ENCODE measurements around the gene FTSJ1.
"Not testable (repeated sequence)": the region's sequence is repeated elsewhere in the genome, so short reads cannot be mapped to it uniquely, and the experiment has no call there.

FTSJ1 gene

GRCh38 chrX:48447201-48447600, 28.8 kb upstream of the FTSJ1 start:
- H4K8ac ChIP-seq (ENCODE audit: low read depth, low read length); H3K79me2 ChIP-seq (ENCODE audit: control insufficient read depth, insufficient read depth, low read length); H3K27ac ChIP-seq (ENCODE audit: low read depth, low read length); H2AK5ac ChIP-seq (ENCODE audit: low read length); H3K18ac ChIP-seq (ENCODE audit: low read length); DNase-seq; H3K4ac ChIP-seq (ENCODE audit: low read depth, low read length); H2BK15ac ChIP-seq (replicated peaks; ENCODE audit: low read depth); H3K9ac ChIP-seq (ENCODE audit: low read length); H3K36me3 ChIP-seq (ENCODE audit: control insufficient read depth, insufficient read depth, low read length); H3K4me3 ChIP-seq (ENCODE audit: low read length); H3K4me1 ChIP-seq (ENCODE audit: control insufficient read depth, low read depth, low read length); H3K56ac ChIP-seq (ENCODE audit: low read length); H3K79me1 ChIP-seq (ENCODE audit: low read length); H4K5ac ChIP-seq (ENCODE audit: low read length); H3K27me3 ChIP-seq (ENCODE audit: insufficient read depth, low read length, poor library complexity); H3K23ac ChIP-seq (ENCODE audit: low read length); H3K4me2 ChIP-seq (ENCODE audit: low read length); H2BK5ac ChIP-seq (ENCODE audit: low read length); H2BK120ac ChIP-seq (ENCODE audit: low read depth, low read length): not testable (repeated sequence)
- WGBS (ENCODE audit: extremely low coverage, insufficient coverage, low lambda C conversion rate): no CpG with 5 or more reads among the region's 6 CpGs

- no peak overlapping the region for H2BK15ac ChIP-seq (replicated peaks; ENCODE audit: low read depth)
- no peak for DNase-seq
- no peak overlapping the region for H2BK5ac ChIP-seq (ENCODE audit: low read length)
- no peak overlapping the region for H2BK120ac ChIP-seq (ENCODE audit: low read depth, low read length)
- no peaks in the 10 kb centered on the region for H3K79me1 ChIP-seq (ENCODE audit: low read length)
- no peak overlapping the region for H3K27ac ChIP-seq (ENCODE audit: low read depth, low read length)
- H2AK5ac ChIP-seq (ENCODE audit: low read length): no peak overlapping the region
- H3K18ac ChIP-seq (ENCODE audit: low read length): no peak overlapping the region
- no peak overlapping the region for H4K8ac ChIP-seq (ENCODE audit: low read depth, low read length)
- H4K5ac ChIP-seq (ENCODE audit: low read length): no peak overlapping the region
- H3K4me2 ChIP-seq (ENCODE audit: low read length): no peak overlapping the region
- H3K4me1 ChIP-seq (ENCODE audit: control insufficient read depth, low read depth, low read length): no peaks in the 10 kb centered on the region
- H3K4ac ChIP-seq (ENCODE audit: low read depth, low read length): no peak overlapping the region
- no peaks in the 10 kb centered on the region for H3K27me3 ChIP-seq (ENCODE audit: insufficient read depth, low read length, poor library complexity)
- H3K9ac ChIP-seq (ENCODE audit: low read length): no peak overlapping the region
- no peak overlapping the region for H3K4me3 ChIP-seq (ENCODE audit: low read length)
- no peaks in the 10 kb centered on the region for H3K79me2 ChIP-seq (ENCODE audit: control insufficient read depth, insufficient read depth, low read length)
- H3K56ac ChIP-seq (ENCODE audit: low read length): no peak overlapping the region
- no peak overlapping the region for H3K23ac ChIP-seq (ENCODE audit: low read length)
- no peaks in the 10 kb centered on the region for H3K36me3 ChIP-seq (ENCODE audit: control insufficient read depth, insufficient read depth, low read length)
Measured at GRCh38 chrX:48450076-48450475, 25.9 kb upstream of the FTSJ1 start.

- no CpG with 5 or more reads among the region's 4 CpGs for WGBS (ENCODE audit: extremely low coverage, insufficient coverage, low lambda C conversion rate)
- no peak overlapping the region for H3K27ac ChIP-seq (ENCODE audit: low read depth, low read length)
- no peak overlapping the region for H3K56ac ChIP-seq (ENCODE audit: low read length)
- H3K27me3 ChIP-seq (ENCODE audit: insufficient read depth, low read length, poor library complexity): no peaks in the 10 kb centered on the region
- H3K36me3 ChIP-seq (ENCODE audit: control insufficient read depth, insufficient read depth, low read length): no peaks in the 10 kb centered on the region
- no peak overlapping the region for H2BK15ac ChIP-seq (replicated peaks; ENCODE audit: low read depth)
- H3K4ac ChIP-seq (ENCODE audit: low read depth, low read length): no peak overlapping the region
- H3K79me1 ChIP-seq (ENCODE audit: low read length): no peaks in the 10 kb centered on the region
- no peaks in the 10 kb centered on the region for H3K4me1 ChIP-seq (ENCODE audit: control insufficient read depth, low read depth, low read length)
- no peak overlapping the region for H2BK120ac ChIP-seq (ENCODE audit: low read depth, low read length)
- H3K9ac ChIP-seq (ENCODE audit: low read length): no peak overlapping the region
- H2BK5ac ChIP-seq (ENCODE audit: low read length): no peak overlapping the region
- no peak overlapping the region for H3K18ac ChIP-seq (ENCODE audit: low read length)
- H4K8ac ChIP-seq (ENCODE audit: low read depth, low read length): no peak overlapping the region
- no peak overlapping the region for H3K23ac ChIP-seq (ENCODE audit: low read length)
- H3K79me2 ChIP-seq (ENCODE audit: control insufficient read depth, insufficient read depth, low read length): no peaks in the 10 kb centered on the region
- H3K4me2 ChIP-seq (ENCODE audit: low read length): no peak overlapping the region
- peak; percentile 3 for DNase-seq
- H4K5ac ChIP-seq (ENCODE audit: low read length): no peak overlapping the region
- no peak overlapping the region for H2AK5ac ChIP-seq (ENCODE audit: low read length)
- no peak overlapping the region for H3K4me3 ChIP-seq (ENCODE audit: low read length)
Measured at GRCh38 chrX:48451708-48452107, 24.3 kb upstream of the FTSJ1 start.

DNA sequence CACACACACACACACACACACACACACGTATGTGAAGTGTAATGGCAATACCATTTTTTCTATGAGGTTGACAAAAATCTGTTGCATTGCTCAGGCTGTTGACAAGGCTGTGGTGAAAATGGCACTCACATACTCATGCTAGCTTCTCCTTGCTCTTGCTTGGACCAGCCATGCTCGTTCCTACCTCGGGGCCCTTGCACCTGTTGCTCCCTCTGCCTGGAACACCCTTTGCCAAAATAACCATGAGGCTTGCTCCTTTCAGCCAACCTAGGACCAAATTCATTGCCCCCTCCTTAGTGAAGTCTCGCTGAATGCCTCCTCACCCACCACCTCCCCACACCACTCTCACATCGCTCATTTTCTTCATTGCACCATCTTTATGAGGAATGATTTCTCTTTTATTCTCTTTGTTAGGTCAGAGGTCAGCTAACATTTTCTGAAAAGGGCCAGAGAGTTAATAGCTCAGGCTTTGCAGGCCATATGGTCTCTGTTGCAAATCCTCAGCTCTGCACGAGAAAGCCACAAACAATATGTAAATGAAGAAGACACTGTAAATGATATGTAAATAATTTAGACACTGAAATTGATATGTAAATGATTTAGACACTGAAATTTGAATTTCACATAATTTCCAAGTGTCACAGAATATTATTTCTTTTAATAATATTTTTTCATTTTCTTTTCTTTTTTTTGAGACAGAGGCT, 19.2 kb upstream of the FTSJ1 start:
- Histone ChIP-seq H3K79me2 (ENCODE audit: control insufficient read depth, insufficient read depth, low read length) (no peaks in the 10 kb centered on the region), H2BK120ac (ENCODE audit: low read depth, low read length) (no peak overlapping the region), H2BK15ac (replicated peaks; ENCODE audit: low read depth) (no peak overlapping the region), H3K56ac (ENCODE audit: low read length) (no peak overlapping the region), H2AK5ac (ENCODE audit: low read length) (no peak overlapping the region), H3K79me1 (ENCODE audit: low read length) (no peaks in the 10 kb centered on the region), H3K4me2 (ENCODE audit: low read length) (no peak overlapping the region), H3K36me3 (ENCODE audit: control insufficient read depth, insufficient read depth, low read length) (no peaks in the 10 kb centered on the region), H3K18ac (ENCODE audit: low read length) (no peak overlapping the region), H3K27ac (ENCODE audit: low read depth, low read length) (no peak overlapping the region), H4K5ac (ENCODE audit: low read length) (no peak overlapping the region), H3K4me1 (ENCODE audit: control insufficient read depth, low read depth, low read length) (no peaks in the 10 kb centered on the region), H3K4me3 (ENCODE audit: low read length) (no peak overlapping the region), H2BK5ac (ENCODE audit: low read length) (no peak overlapping the region), H3K23ac (ENCODE audit: low read length) (no peak overlapping the region), H3K9ac (ENCODE audit: low read length) (no peak overlapping the region), H3K4ac (ENCODE audit: low read depth, low read length) (no peak overlapping the region), H4K8ac (ENCODE audit: low read depth, low read length) (no peak overlapping the region), H3K27me3 (ENCODE audit: insufficient read depth, low read length, poor library complexity) (no peaks in the 10 kb centered on the region)
- DNase-seq: no peak
- no CpG with 5 or more reads among the region's 6 CpGs for WGBS (ENCODE audit: extremely low coverage, insufficient coverage, low lambda C conversion rate)

- no peak overlapping the region for H3K4ac ChIP-seq (ENCODE audit: low read depth, low read length)
- no peaks in the 10 kb centered on the region for H3K79me2 ChIP-seq (ENCODE audit: control insufficient read depth, insufficient read depth, low read length)
- no peaks in the 10 kb centered on the region for H3K79me1 ChIP-seq (ENCODE audit: low read length)
- H3K4me1 ChIP-seq (ENCODE audit: control insufficient read depth, low read depth, low read length): no peaks in the 10 kb centered on the region
- no peak overlapping the region for H3K18ac ChIP-seq (ENCODE audit: low read length)
- H3K27me3 ChIP-seq (ENCODE audit: insufficient read depth, low read length, poor library complexity): no peaks in the 10 kb centered on the region
- no peak overlapping the region for H3K9ac ChIP-seq (ENCODE audit: low read length)
- no peak overlapping the region for H4K5ac ChIP-seq (ENCODE audit: low read length)
- H3K56ac ChIP-seq (ENCODE audit: low read length): no peak overlapping the region
- DNase-seq: no peak
- WGBS (ENCODE audit: extremely low coverage, insufficient coverage, low lambda C conversion rate): no CpG with 5 or more reads among the region's 6 CpGs
- no peak overlapping the region for H3K4me2 ChIP-seq (ENCODE audit: low read length)
- no peak overlapping the region for H4K8ac ChIP-seq (ENCODE audit: low read depth, low read length)
- H2AK5ac ChIP-seq (ENCODE audit: low read length): no peak overlapping the region
- H2BK15ac ChIP-seq (replicated peaks; ENCODE audit: low read depth): no peak overlapping the region
- H3K36me3 ChIP-seq (ENCODE audit: control insufficient read depth, insufficient read depth, low read length): no peaks in the 10 kb centered on the region
- H2BK120ac ChIP-seq (ENCODE audit: low read depth, low read length): no peak overlapping the region
- H3K4me3 ChIP-seq (ENCODE audit: low read length): no peak overlapping the region
- no peak overlapping the region for H3K23ac ChIP-seq (ENCODE audit: low read length)
- no peak overlapping the region for H2BK5ac ChIP-seq (ENCODE audit: low read length)
- H3K27ac ChIP-seq (ENCODE audit: low read depth, low read length): no peak overlapping the region
Measured at GRCh38 chrX:48458711-48459110, 17.3 kb upstream of the FTSJ1 start.

DNA sequence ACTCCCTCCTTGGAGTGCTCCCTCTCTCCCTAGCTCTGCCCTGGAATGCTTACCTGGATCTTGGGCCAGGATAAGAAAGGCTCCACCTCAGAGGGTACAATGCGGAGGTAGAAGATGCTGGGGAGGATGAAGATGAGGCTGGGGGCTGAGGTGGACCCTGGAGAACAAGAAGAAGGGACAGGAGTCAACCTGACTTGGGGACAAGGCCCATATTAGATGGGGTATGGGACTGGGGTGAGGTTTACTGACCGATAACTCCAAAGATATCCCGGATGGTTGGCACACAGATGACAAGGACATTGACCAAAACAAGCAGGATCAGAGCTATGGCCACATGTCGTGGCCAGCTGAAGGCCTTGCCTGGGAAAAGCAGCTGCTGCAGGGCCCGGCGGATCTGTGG, 16.5 kb upstream of the FTSJ1 start:
- Histone ChIP-seq H3K4me3 (ENCODE audit: low read length) (no peak overlapping the region), H3K4me2 (ENCODE audit: low read length) (no peak overlapping the region), H2BK120ac (ENCODE audit: low read depth, low read length) (no peak overlapping the region), H3K4me1 (ENCODE audit: control insufficient read depth, low read depth, low read length) (no peaks in the 10 kb centered on the region), H3K79me1 (ENCODE audit: low read length) (no peaks in the 10 kb centered on the region), H3K4ac (ENCODE audit: low read depth, low read length) (no peak overlapping the region), H2BK5ac (ENCODE audit: low read length) (no peak overlapping the region), H3K27me3 (ENCODE audit: insufficient read depth, low read length, poor library complexity) (no peaks in the 10 kb centered on the region), H3K79me2 (ENCODE audit: control insufficient read depth, insufficient read depth, low read length) (no peaks in the 10 kb centered on the region), H3K27ac (ENCODE audit: low read depth, low read length) (no peak overlapping the region), H3K36me3 (ENCODE audit: control insufficient read depth, insufficient read depth, low read length) (no peaks in the 10 kb centered on the region), H3K23ac (ENCODE audit: low read length) (no peak overlapping the region), H3K56ac (ENCODE audit: low read length) (no peak overlapping the region), H2AK5ac (ENCODE audit: low read length) (no peak overlapping the region), H3K18ac (ENCODE audit: low read length) (no peak overlapping the region), H2BK15ac (replicated peaks; ENCODE audit: low read depth) (no peak overlapping the region), H4K8ac (ENCODE audit: low read depth, low read length) (no peak overlapping the region), H3K9ac (ENCODE audit: low read length) (no peak overlapping the region), H4K5ac (ENCODE audit: low read length) (no peak overlapping the region)
- DNase-seq: no peak
- no CpG with 5 or more reads among the region's 6 CpGs for WGBS (ENCODE audit: extremely low coverage, insufficient coverage, low lambda C conversion rate)

Measured in mesendoderm (in vitro differentiated cells).